GDM1 (cell line): ENCODE measurements around the gene PTPRN2.
"Not testable (repeated sequence)": the region's sequence is repeated elsewhere in the genome, so short reads cannot be mapped to it uniquely, and the experiment has no call there.

Experiments
- DNase-seq: peaks from one replicate; lab custom pipeline; 2025; lab: John Stamatoyannopoulos, UW

The PTPRN2 gene

GRCh38 chr7:157789942-157790341 lies 797.7 kb downstream of the PTPRN2 start:
- no peak for DNase-seq

GRCh38 chr7:157789094-157789493 lies 798.5 kb downstream of the PTPRN2 start:
- no peak for DNase-seq

- no peak for DNase-seq
These were observed 799.0 kb downstream of the PTPRN2 start for GRCh38 chr7:157788573-157788972.

GRCh38 chr7:157787275-157787701 lies 800.3 kb downstream of the PTPRN2 start:
- no peak for DNase-seq

- DNase-seq = no peak
These were observed 801.0 kb downstream of the PTPRN2 start for GRCh38 chr7:157786375-157787274.

GRCh38 chr7:157785486-157786186 lies 802.0 kb downstream of the PTPRN2 start:
- DNase-seq = no peak

- DNase-seq = no peak
These were observed 802.6 kb downstream of the PTPRN2 start for GRCh38 chr7:157784979-157785441.

GRCh38 chr7:157784041-157784835 lies 803.4 kb downstream of the PTPRN2 start:
- no peak for DNase-seq

GRCh38 chr7:157782041-157782440 lies 805.6 kb downstream of the PTPRN2 start:
- no peak for DNase-seq

GRCh38 chr7:157780721-157781120 lies 806.9 kb downstream of the PTPRN2 start:
- DNase-seq = no peak

- DNase-seq = no peak
These were observed 807.3 kb downstream of the PTPRN2 start for GRCh38 chr7:157780312-157780711.

- no peak for DNase-seq
These were observed 808.4 kb downstream of the PTPRN2 start for GRCh38 chr7:157779206-157779605.

- DNase-seq = not testable (repeated sequence)
These were observed 810.3 kb downstream of the PTPRN2 start for GRCh38 chr7:157777194-157777762.

- no peak for DNase-seq
These were observed 811.9 kb downstream of the PTPRN2 start for GRCh38 chr7:157775560-157776332.

GRCh38 chr7:157775021-157775559 lies 812.5 kb downstream of the PTPRN2 start:
- DNase-seq = no peak

- DNase-seq = no peak
These were observed 813.1 kb downstream of the PTPRN2 start for GRCh38 chr7:157774495-157774894.

- DNase-seq = no peak
These were observed 814.3 kb downstream of the PTPRN2 start for GRCh38 chr7:157773361-157773760.

- DNase-seq = no peak
These were observed 815.0 kb downstream of the PTPRN2 start for GRCh38 chr7:157772486-157773130.

GRCh38 chr7:157771689-157772088 lies 815.9 kb downstream of the PTPRN2 start:
- no peak for DNase-seq

GRCh38 chr7:157770716-157771320 lies 816.8 kb downstream of the PTPRN2 start:
- no peak for DNase-seq
